SK-N-SH (cell line): Measurements from ENCODE around the gene NRIP2.

Experiments used
- CTCF ChIP-seq: fragments of 200-600 bp; sonication (generic); IDR thresholded peaks from 2 replicates; pipeline ENCODE4 v1.6.1; 2017; ENCODE audit warnings: antibody characterized with exemption, mild to moderate bottlenecking, moderate library complexity
- EP300 ChIP-seq, 2 experiments: IDR thresholded peaks; 2 replicates each; pipeline versions ENCODE4 v1.4.0 to v1.6.1; 2012; ENCODE audit warnings: borderline replicate concordance in 1 of 2, low read depth in 1 of 2, low read length in 1 of 2
- MAX ChIP-seq: IDR thresholded peaks from 2 replicates; pipeline ENCODE4 v1.4.0; 2012; ENCODE audit warnings: low read depth
- POLR2AphosphoS5 ChIP-seq: IDR thresholded peaks from 2 replicates; pipeline ENCODE4 v1.6.1; 2012; ENCODE audit warnings: low read depth, low read length
- RAD21 ChIP-seq: IDR thresholded peaks from 2 replicates; pipeline ENCODE4 v1.6.1; 2012; ENCODE audit warnings: mild to moderate bottlenecking, low read length
- RFX5 ChIP-seq: IDR thresholded peaks from 2 replicates; pipeline ENCODE4 v1.6.1; 2012; ENCODE audit warnings: mild to moderate bottlenecking, improper control_type of control experiment, low read length

- TF ChIP-seq EP300 (IDR thresholded peaks at IDR 0.05; ENCODE audit: borderline replicate concordance in 1 of 2, low read depth in 1 of 2, low read length in 1 of 2) (no peak), POLR2AphosphoS5 (no peak), RAD21 (no peak), MAX (no peak), RFX5 (no peak), CTCF (no peak)
These were observed 29.7 kb downstream of the NRIP2 start for GRCh38 chr12:2805143-2805520.
